ENCODE measurements around the gene TCF25.

DNA sequence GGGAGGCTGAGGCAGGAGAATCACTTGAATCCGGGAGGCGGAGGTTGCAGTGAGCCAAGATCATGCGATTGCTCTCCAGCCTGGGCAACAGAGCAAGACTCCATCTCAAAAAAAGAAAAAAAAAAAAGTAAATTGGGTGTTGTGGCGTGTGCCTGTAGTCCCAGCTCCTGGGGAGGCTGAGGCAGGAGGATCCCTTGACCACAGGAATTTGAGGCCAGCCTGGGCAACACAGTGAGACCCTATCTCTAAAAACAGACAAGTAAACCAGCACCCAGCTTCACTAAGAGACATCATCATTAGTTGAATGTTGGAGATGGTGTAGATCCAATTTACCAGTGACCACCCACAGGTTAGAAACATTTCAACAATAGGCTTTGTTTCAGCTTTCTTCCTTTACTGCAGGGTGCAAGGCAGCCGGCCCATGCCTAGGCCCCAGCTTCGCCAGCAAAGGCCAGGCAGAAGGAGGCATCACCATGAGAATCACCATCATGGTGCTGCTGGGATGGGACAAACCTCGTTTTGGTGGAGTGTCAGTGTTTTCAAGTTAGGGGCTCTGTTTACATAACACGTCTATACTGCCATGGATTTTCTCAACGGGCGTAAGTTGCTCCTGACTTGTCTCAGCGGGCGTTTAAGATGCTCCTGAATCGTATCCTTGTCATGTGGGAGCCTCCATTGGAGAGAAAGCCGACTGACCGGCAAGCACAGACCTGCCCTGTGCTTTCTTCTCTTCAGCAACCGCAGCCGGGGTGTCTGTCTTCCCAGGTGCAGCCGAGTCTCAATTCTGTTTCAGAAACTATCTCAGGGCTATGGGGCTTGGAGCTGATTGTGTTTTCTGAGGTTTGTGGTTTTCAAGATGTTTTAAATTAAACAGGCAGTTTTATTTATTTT, 7.3 kb downstream of the TCF25 start:
- TF ChIP-seq, protein P1, sequence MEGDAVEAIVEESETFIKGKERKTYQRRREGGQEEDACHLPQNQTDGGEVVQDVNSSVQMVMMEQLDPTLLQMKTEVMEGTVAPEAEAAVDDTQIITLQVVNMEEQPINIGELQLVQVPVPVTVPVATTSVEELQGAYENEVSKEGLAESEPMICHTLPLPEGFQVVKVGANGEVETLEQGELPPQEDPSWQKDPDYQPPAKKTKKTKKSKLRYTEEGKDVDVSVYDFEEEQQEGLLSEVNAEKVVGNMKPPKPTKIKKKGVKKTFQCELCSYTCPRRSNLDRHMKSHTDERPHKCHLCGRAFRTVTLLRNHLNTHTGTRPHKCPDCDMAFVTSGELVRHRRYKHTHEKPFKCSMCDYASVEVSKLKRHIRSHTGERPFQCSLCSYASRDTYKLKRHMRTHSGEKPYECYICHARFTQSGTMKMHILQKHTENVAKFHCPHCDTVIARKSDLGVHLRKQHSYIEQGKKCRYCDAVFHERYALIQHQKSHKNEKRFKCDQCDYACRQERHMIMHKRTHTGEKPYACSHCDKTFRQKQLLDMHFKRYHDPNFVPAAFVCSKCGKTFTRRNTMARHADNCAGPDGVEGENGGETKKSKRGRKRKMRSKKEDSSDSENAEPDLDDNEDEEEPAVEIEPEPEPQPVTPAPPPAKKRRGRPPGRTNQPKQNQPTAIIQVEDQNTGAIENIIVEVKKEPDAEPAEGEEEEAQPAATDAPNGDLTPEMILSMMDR (conservative IDR thresholded peaks at IDR 0.05) = no peak
- no peak for TF ChIP-seq ZFX (IDR thresholded peaks at IDR 0.05)

All from C4-2B (cell line).